Vagina (tissue), 2 donors: ENCODE measurements around the gene ARID4A. TPM values are rescaled to one million over a fixed set of nuclear protein-coding genes. Genes with fewer than 3 reads are reported as not detected.

Experiments
- DNase-seq, 2 donors: peaks; one replicate each; pipeline ENCODE4 v3.0.0-alpha.2; 2017; ENCODE audit errors: extremely low spot score in 2 of 2
- H3K27ac ChIP-seq: fragments of 200-600 bp; sonication (generic); one replicate; pipeline ENCODE4 v1.5.1; 2019
- H3K27me3 ChIP-seq: fragments of 200-600 bp; sonication (generic); one replicate; pipeline ENCODE4 v1.5.1; 2019
- H3K36me3 ChIP-seq, 2 donors: fragments of 200-600 bp; sonication (generic); one replicate each; pipeline ENCODE4 v1.5.1; 2017 to 2019
- H3K4me1 ChIP-seq: fragments of 200-600 bp; sonication (generic); one replicate; pipeline ENCODE4 v1.5.1; 2019
- H3K4me3 ChIP-seq, 2 donors: fragments of 200-600 bp; sonication (generic); 1 replicate in 1 of 2; 2 replicates in 1 of 2; pipeline ENCODE4 v1.5.1; 2016 to 2019
- H3K9me3 ChIP-seq: fragments of 200-600 bp; sonication (generic); one replicate; pipeline ENCODE4 v1.5.1; 2019
- CTCF ChIP-seq, 3 experiments: fragments of 450-650 bp in 2 of 3; fragments of 200-600 bp in 1 of 3; sonication (generic) in 1 of 3; IDR thresholded peaks; one replicate each; pipeline ENCODE4 v1.5.1; 2017 to 2019; ENCODE audit warnings: antibody characterized with exemption in 3 of 3, mild to moderate bottlenecking in 2 of 3, moderate library complexity in 2 of 3
- POLR2A ChIP-seq, 2 donors: fragments of 450-650 bp; IDR thresholded peaks; one replicate each; pipeline ENCODE4 v1.6.1; 2017; ENCODE audit warnings: antibody characterized with exemption in 2 of 2, mild to moderate bottlenecking in 2 of 2, moderate library complexity in 2 of 2
- POLR2AphosphoS5 ChIP-seq, 2 donors: sonication (generic); formaldehyde crosslinking; IDR thresholded peaks; one replicate each; pipeline ENCODE4 v1.9.0; 2017; ENCODE audit warnings: antibody characterized with exemption in 2 of 2, mild to moderate bottlenecking in 2 of 2, low read depth in 1 of 2; ENCODE audit not compliant: insufficient read depth in 1 of 2
- intact Hi-C: fragments of 100-400 bp; cut with DNase I; formaldehyde crosslinking; loops from one replicate; pipeline ENCODE4 v1.15.1; 2023
- total RNA-seq: library from RNA; depleted of rRNA; stranded (reverse); fragments of >200 nt; gene quantifications from one replicate; pipeline ENCODE4 v1.2.3, GENCODE V29; 2016

The ARID4A gene
- total RNA-seq, 1 donor from 2014 or later, result 20.6 TPM

- no peak overlapping the region for H3K27ac ChIP-seq
- no peaks in the 10 kb centered on the region for H3K9me3 ChIP-seq
- intact Hi-C loops, result no loop called here
- peaks cover 40% of the 10 kb centered on the region for H3K4me1 ChIP-seq
- no peaks in the 10 kb centered on the region for H3K27me3 ChIP-seq
- no peak for DNase-seq
- no peak overlapping the region for H3K4me3 ChIP-seq
- H3K36me3 ChIP-seq, result peaks cover 0 to 45% of the 10 kb centered on the region in 2 donors
- TF ChIP-seq POLR2A (IDR thresholded peaks at IDR 0.05) (no peak), CTCF (IDR thresholded peaks at IDR 0.05) (no peak), POLR2AphosphoS5 (IDR thresholded peaks at IDR 0.05; ENCODE audit: insufficient read depth in 1 of 2, low read depth in 1 of 2) (no peak)
Measured at GRCh38 chr14:58291646-58292045, 6.7 kb upstream of the ARID4A start.

GRCh38 chr14:58292187-58292586, 6.2 kb upstream of the ARID4A start:
- no peak for DNase-seq
- Histone ChIP-seq H3K27me3 (no peaks in the 10 kb centered on the region), H3K4me3 (no peak overlapping the region), H3K4me1 (peaks cover 44% of the 10 kb centered on the region), H3K36me3 (peaks cover 0 to 42% of the 10 kb centered on the region in 2 donors), H3K27ac (no peak overlapping the region), H3K9me3 (no peaks in the 10 kb centered on the region)
- intact Hi-C loops, result no loop called here
- TF ChIP-seq CTCF (IDR thresholded peaks at IDR 0.05) (no peak), POLR2AphosphoS5 (IDR thresholded peaks at IDR 0.05; ENCODE audit: insufficient read depth in 1 of 2, low read depth in 1 of 2) (no peak), POLR2A (IDR thresholded peaks at IDR 0.05) (no peak)

- no peaks in the 10 kb centered on the region for H3K27me3 ChIP-seq
- intact Hi-C loops, result no loop called here
- TF ChIP-seq CTCF (IDR thresholded peaks at IDR 0.05) (no peak), POLR2A (IDR thresholded peaks at IDR 0.05) (no peak), POLR2AphosphoS5 (IDR thresholded peaks at IDR 0.05; ENCODE audit: insufficient read depth in 1 of 2, low read depth in 1 of 2) (no peak)
- H3K4me1 ChIP-seq, result peaks cover 44% of the 10 kb centered on the region
- H3K4me3 ChIP-seq, result no peak overlapping the region
- H3K27ac ChIP-seq, result no peak overlapping the region
- no peak for DNase-seq
- peaks cover 0 to 30% of the 10 kb centered on the region in 2 donors for H3K36me3 ChIP-seq
- no peaks in the 10 kb centered on the region for H3K9me3 ChIP-seq
Measured at GRCh38 chr14:58294201-58294600, 4.2 kb upstream of the ARID4A start.

- H3K27ac ChIP-seq, result peak overlapping the region; percentile 93
Measured at GRCh38 chr14:58296726-58297125, 1.6 kb upstream of the ARID4A start.

More at GRCh38 chr14:58296726-58297125, 1.6 kb upstream of the ARID4A start:
- Histone ChIP-seq H3K36me3 (peaks cover 0 to 17% of the 10 kb centered on the region in 2 donors), H3K9me3 (no peaks in the 10 kb centered on the region), H3K4me1 (peaks cover 55% of the 10 kb centered on the region), H3K4me3 (peak overlapping the region; percentile 53 to 98), H3K27me3 (no peaks in the 10 kb centered on the region)
- no peak for DNase-seq
- intact Hi-C loops, result no loop called here
- TF ChIP-seq POLR2A (IDR thresholded peaks at IDR 0.05) (no peak), POLR2AphosphoS5 (IDR thresholded peaks at IDR 0.05; ENCODE audit: insufficient read depth in 1 of 2, low read depth in 1 of 2) (no peak), CTCF (IDR thresholded peaks at IDR 0.05) (no peak)
